CD4-positive, CD25-positive, alpha-beta regulatory T cell (primary cell): ENCODE results near the gene VPS37C. TPM values are rescaled to one million over a fixed set of nuclear protein-coding genes. Genes with fewer than 3 reads are reported as not detected.

Experiments
- ATAC-seq, 2 donors: fragments of 150-1000 bp; cut with Tn5 transposase; one replicate each; pipeline ENCODE4 v1.10.0; 2021; ENCODE audit warnings: low read depth in 2 of 2, moderate number of reproducible peaks in 2 of 2, moderate library complexity in 1 of 2
- DNase-seq, 3 donors: peaks; one replicate each; pipeline versions ENCODE4 v3.0.0 to v3.0.0-alpha.2; 2012 to 2022; ENCODE audit warnings: mixed read lengths in 1 of 3
- H3K27ac ChIP-seq: one replicate; pipeline ENCODE4 v1.7.0; 2013; ENCODE audit warnings: mild to moderate bottlenecking, low read length; ENCODE audit not compliant: insufficient read depth, poor library complexity, severe bottlenecking
- H3K27me3 ChIP-seq: one replicate; pipeline ENCODE4 v1.7.0; 2013; ENCODE audit warnings: low read length; ENCODE audit not compliant: control insufficient read depth, insufficient read depth
- H3K36me3 ChIP-seq: one replicate; pipeline ENCODE4 v1.7.0; 2013; ENCODE audit warnings: mild to moderate bottlenecking, low read length, moderate library complexity; ENCODE audit not compliant: control insufficient read depth, insufficient read depth
- H3K4me1 ChIP-seq: 2 replicates; pipeline ENCODE4 v1.7.0; 2013; ENCODE audit warnings: mild to moderate bottlenecking, low read length; ENCODE audit not compliant: insufficient read depth, control insufficient read depth, poor library complexity, severe bottlenecking
- H3K4me3 ChIP-seq: one replicate; pipeline ENCODE4 v1.7.0; 2013; ENCODE audit warnings: low read depth, mild to moderate bottlenecking, low read length, moderate library complexity
- H3K9me3 ChIP-seq, 2 experiments: 1 replicate in 1 of 2; 2 replicates in 1 of 2; pipeline ENCODE4 v1.7.0; 2013; ENCODE audit warnings: low read length in 2 of 2, mild to moderate bottlenecking in 1 of 2, moderate library complexity in 1 of 2; ENCODE audit not compliant: control insufficient read depth in 2 of 2
- H3K27ac Mint-ChIP-seq, 3 donors: one replicate each; pipeline ENCODE4 v1.8.0; 2020 to 2022; ENCODE audit warnings: mild to moderate bottlenecking in 3 of 3, mixed read lengths in 3 of 3, moderate library complexity in 2 of 3
- H3K27me3 Mint-ChIP-seq: one replicate; pipeline ENCODE4 v1.8.0; 2022; ENCODE audit warnings: mild to moderate bottlenecking, mixed read lengths
- H3K36me3 Mint-ChIP-seq: one replicate; pipeline ENCODE4 v1.8.0; 2020; ENCODE audit warnings: mixed read lengths
- H3K4me1 Mint-ChIP-seq, 4 donors: one replicate each; pipeline ENCODE4 v1.8.0; 2020 to 2022; ENCODE audit warnings: mixed read lengths in 4 of 4, mild to moderate bottlenecking in 1 of 4
- H3K4me3 Mint-ChIP-seq, 4 donors: one replicate each; pipeline ENCODE4 v1.8.0; 2020 to 2022; ENCODE audit warnings: mild to moderate bottlenecking in 4 of 4, mixed read lengths in 4 of 4, moderate library complexity in 3 of 4
- H3K9me3 Mint-ChIP-seq, 7 donors: one replicate each; pipeline ENCODE4 v1.8.0; 2020 to 2022; ENCODE audit warnings: mixed read lengths in 7 of 7, mild to moderate bottlenecking in 3 of 7, moderate library complexity in 2 of 7
- polyA plus RNA-seq, 4 donors: library from polyadenylated mRNA; unstranded; fragments of 300-500 nt; fragmentation: Illumina TruSeq; gene quantifications; one replicate each; pipeline ENCODE4 v1.2.3, GENCODE V29; 2021
- total RNA-seq: library from RNA; stranded (reverse); gene quantifications from one replicate; pipeline ENCODE4 v1.2.3, GENCODE V29; 2022

VPS37C gene
- total and polyA plus RNA-seq, 5 donors from 2014 or later: 0.30 to 2.8 (median 0.65) TPM

- Histone ChIP-seq H3K9me3 (no peaks in the 10 kb centered on the region), H3K4me1 (no peaks in the 10 kb centered on the region), H3K4me3 (no peak overlapping the region), H3K36me3 (no peaks in the 10 kb centered on the region), H3K27ac (no peak overlapping the region), H3K27me3 (peaks cover 3% of the 10 kb centered on the region)
- Mint-ChIP-seq H3K4me3 (no peak overlapping the region), H3K27me3 (peaks cover 28% of the 10 kb centered on the region), H3K9me3 (peaks cover 0 to 3% (median 0%) of the 10 kb centered on the region in 7 donors), H3K36me3 (no peaks in the 10 kb centered on the region), H3K4me1 (no peaks in the 10 kb centered on the region), H3K27ac (no peak overlapping the region)
- no peak for ATAC-seq
- DNase-seq: no peak
These were observed 37.8 kb upstream of the VPS37C start for GRCh38 chr11:61198948-61199523.

- Mint-ChIP-seq H3K27me3 (peaks cover 28% of the 10 kb centered on the region), H3K27ac (no peak overlapping the region), H3K9me3 (peaks cover 0 to 3% (median 0%) of the 10 kb centered on the region in 7 donors), H3K36me3 (no peaks in the 10 kb centered on the region), H3K4me3 (no peak overlapping the region), H3K4me1 (no peaks in the 10 kb centered on the region)
- no peak for DNase-seq
- no peaks in the 10 kb centered on the region for H3K4me1 ChIP-seq
- H3K4me3 ChIP-seq: no peak overlapping the region
- peaks cover 3% of the 10 kb centered on the region for H3K27me3 ChIP-seq
- no peaks in the 10 kb centered on the region for H3K9me3 ChIP-seq
- H3K36me3 ChIP-seq: no peaks in the 10 kb centered on the region
- no peak overlapping the region for H3K27ac ChIP-seq
- ATAC-seq: no peak
These were observed 37.1 kb upstream of the VPS37C start for GRCh38 chr11:61198361-61198760.

GRCh38 chr11:61195719-61196118 lies 34.5 kb upstream of the VPS37C start:
- no peak overlapping the region for H3K27ac Mint-ChIP-seq

GRCh38 chr11:61194981-61195695 lies 33.9 kb upstream of the VPS37C start:
- H3K9me3 Mint-ChIP-seq: peaks cover 0 to 3% (median 0%) of the 10 kb centered on the region in 7 donors
- Histone ChIP-seq H3K4me1 (no peaks in the 10 kb centered on the region), H3K9me3 (no peaks in the 10 kb centered on the region), H3K27me3 (peaks cover 3% of the 10 kb centered on the region), H3K27ac (no peak overlapping the region), H3K4me3 (no peak overlapping the region), H3K36me3 (no peaks in the 10 kb centered on the region)
- H3K36me3 Mint-ChIP-seq: no peaks in the 10 kb centered on the region
- no peak overlapping the region for H3K4me3 Mint-ChIP-seq
- peaks cover 7% of the 10 kb centered on the region for H3K27me3 Mint-ChIP-seq
- DNase-seq: no peak
- H3K4me1 Mint-ChIP-seq: no peaks in the 10 kb centered on the region
- no peak for ATAC-seq
- H3K27ac Mint-ChIP-seq: no peak overlapping the region

More at GRCh38 chr11:61195719-61196118, 34.5 kb upstream of the VPS37C start:
- Mint-ChIP-seq H3K27me3 (peaks cover 12% of the 10 kb centered on the region), H3K36me3 (no peaks in the 10 kb centered on the region), H3K4me3 (no peak overlapping the region), H3K9me3 (peaks cover 0 to 3% (median 0%) of the 10 kb centered on the region in 7 donors), H3K4me1 (no peaks in the 10 kb centered on the region)
- H3K27me3 ChIP-seq: peaks cover 3% of the 10 kb centered on the region
- H3K27ac ChIP-seq: no peak overlapping the region
- H3K4me1 ChIP-seq: no peaks in the 10 kb centered on the region
- H3K4me3 ChIP-seq: no peak overlapping the region
- ATAC-seq (no peak), DNase-seq (no peak)
- no peaks in the 10 kb centered on the region for H3K36me3 ChIP-seq
- no peaks in the 10 kb centered on the region for H3K9me3 ChIP-seq

GRCh38 chr11:61194169-61194671 lies 33.0 kb upstream of the VPS37C start:
- no peak overlapping the region for H3K27ac ChIP-seq
- no peaks in the 10 kb centered on the region for H3K9me3 ChIP-seq
- no peaks in the 10 kb centered on the region for H3K4me1 ChIP-seq
- no peak for DNase-seq
- no peak for ATAC-seq
- H3K4me3 Mint-ChIP-seq: no peak overlapping the region
- H3K27me3 Mint-ChIP-seq: peaks cover 11% of the 10 kb centered on the region
- H3K36me3 ChIP-seq: no peaks in the 10 kb centered on the region
- H3K4me3 ChIP-seq: no peak overlapping the region
- H3K9me3 Mint-ChIP-seq: peaks cover 0 to 1% (median 0%) of the 10 kb centered on the region in 7 donors
- no peaks in the 10 kb centered on the region for H3K36me3 Mint-ChIP-seq
- no peak overlapping the region for H3K27ac Mint-ChIP-seq
- peaks cover 3% of the 10 kb centered on the region for H3K27me3 ChIP-seq
- no peaks in the 10 kb centered on the region for H3K4me1 Mint-ChIP-seq

- no peak overlapping the region for H3K27ac ChIP-seq
- H3K36me3 ChIP-seq: no peaks in the 10 kb centered on the region
- Mint-ChIP-seq H3K9me3 (no peaks in the 10 kb centered on the region), H3K36me3 (no peaks in the 10 kb centered on the region), H3K4me1 (no peaks in the 10 kb centered on the region), H3K27ac (peak overlapping the region in 1 of 3 donors; percentile 26), H3K4me3 (no peak overlapping the region), H3K27me3 (peaks cover 11% of the 10 kb centered on the region)
- no peak for ATAC-seq
- no peaks in the 10 kb centered on the region for H3K9me3 ChIP-seq
- no peaks in the 10 kb centered on the region for H3K27me3 ChIP-seq
- no peak overlapping the region for H3K4me3 ChIP-seq
- H3K4me1 ChIP-seq: no peaks in the 10 kb centered on the region
- no peak for DNase-seq
These were observed 32.4 kb upstream of the VPS37C start for GRCh38 chr11:61193596-61193995.

- no peak for ATAC-seq
- DNase-seq: no peak
- no peak overlapping the region for H3K4me3 Mint-ChIP-seq
These were observed 28.7 kb upstream of the VPS37C start for GRCh38 chr11:61189933-61190332.

More at GRCh38 chr11:61189933-61190332, 28.7 kb upstream of the VPS37C start:
- Histone ChIP-seq H3K9me3 (no peaks in the 10 kb centered on the region), H3K36me3 (no peaks in the 10 kb centered on the region), H3K27me3 (no peaks in the 10 kb centered on the region), H3K4me1 (no peaks in the 10 kb centered on the region), H3K4me3 (no peak overlapping the region), H3K27ac (no peak overlapping the region)
- Mint-ChIP-seq H3K36me3 (no peaks in the 10 kb centered on the region), H3K9me3 (peaks cover 0 to 1% (median 0%) of the 10 kb centered on the region in 7 donors), H3K27ac (no peak overlapping the region), H3K4me1 (peaks cover 0 to 3% (median 0%) of the 10 kb centered on the region in 4 donors), H3K27me3 (peaks cover 8% of the 10 kb centered on the region)
